Measurements from ENCODE around the gene FAM117B. TPM values are rescaled to one million over a fixed set of nuclear protein-coding genes. Genes with fewer than 3 reads are reported as not detected.

Gene FAM117B
- total and polyA plus RNA-seq, 2 donors, result 4.5 to 16.5 TPM

GRCh38 chr2:202624133-202624532 is 10.6 kb upstream of the FAM117B start:
- WGBS, result 92% methylated on average over 5 of the region's 5 CpGs
- no peak for DNase-seq (ENCODE audit: extremely low spot score)
- H3K4me1 ChIP-seq (ENCODE audit: insufficient read depth), result no peaks in the 10 kb centered on the region

GRCh38 chr2:202627042-202627441 is 7.7 kb upstream of the FAM117B start:
- no peak overlapping the region for H3K4me3 ChIP-seq (ENCODE audit: low read depth, low read length)
- H3K4me1 ChIP-seq (ENCODE audit: insufficient read depth), result no peaks in the 10 kb centered on the region
- H3K27ac ChIP-seq (ENCODE audit: low read depth), result no peak overlapping the region
- no peaks in the 10 kb centered on the region for H3K36me3 ChIP-seq (ENCODE audit: insufficient read depth)
- WGBS, result 61% methylated on average over 4 of the region's 4 CpGs
- DNase-seq (ENCODE audit: extremely low spot score), result no peak

More at GRCh38 chr2:202624133-202624532, 10.6 kb upstream of the FAM117B start:
- Histone ChIP-seq H3K36me3 (ENCODE audit: insufficient read depth) (no peaks in the 10 kb centered on the region), H3K27ac (ENCODE audit: low read depth) (no peak overlapping the region), H3K4me3 (ENCODE audit: low read depth, low read length) (no peak overlapping the region)

GRCh38 chr2:202628646-202629198 is 6.0 kb upstream of the FAM117B start:
- no peaks in the 10 kb centered on the region for H3K36me3 ChIP-seq (ENCODE audit: insufficient read depth)
- no peak overlapping the region for H3K4me3 ChIP-seq (ENCODE audit: low read depth, low read length)
- DNase-seq (ENCODE audit: extremely low spot score), result no peak
- H3K4me1 ChIP-seq (ENCODE audit: insufficient read depth), result no peaks in the 10 kb centered on the region
- 82% methylated on average over 3 of the region's 3 CpGs for WGBS
- H3K27ac ChIP-seq (ENCODE audit: low read depth), result no peak overlapping the region

- Histone ChIP-seq H3K36me3 (ENCODE audit: insufficient read depth) (no peaks in the 10 kb centered on the region), H3K27ac (ENCODE audit: low read depth) (no peak overlapping the region), H3K4me1 (ENCODE audit: insufficient read depth) (no peaks in the 10 kb centered on the region), H3K4me3 (ENCODE audit: low read depth, low read length) (no peak overlapping the region)
- 73% methylated on average over 4 of the region's 4 CpGs for WGBS
- DNase-seq (ENCODE audit: extremely low spot score), result no peak
Observed at GRCh38 chr2:202632682-202633290, 2.0 kb upstream of the FAM117B start.

GRCh38 chr2:202633470-202633869 is 1.3 kb upstream of the FAM117B start:
- no peak for DNase-seq (ENCODE audit: extremely low spot score)
- Histone ChIP-seq H3K4me1 (ENCODE audit: insufficient read depth) (no peaks in the 10 kb centered on the region), H3K36me3 (ENCODE audit: insufficient read depth) (no peaks in the 10 kb centered on the region), H3K4me3 (ENCODE audit: low read depth, low read length) (no peak overlapping the region), H3K27ac (ENCODE audit: low read depth) (no peak overlapping the region)
- 96% methylated on average over 19 of the region's 19 CpGs for WGBS

- H3K36me3 ChIP-seq (ENCODE audit: insufficient read depth), result no peaks in the 10 kb centered on the region
- peak; percentile 52 for DNase-seq (ENCODE audit: extremely low spot score)
- H3K27ac ChIP-seq (ENCODE audit: low read depth), result peak overlapping the region; percentile 93
- WGBS, result under 1% methylated on average over 92 of the region's 92 CpGs
- no peaks in the 10 kb centered on the region for H3K4me1 ChIP-seq (ENCODE audit: insufficient read depth)
- peak overlapping the region; percentile 99 for H3K4me3 ChIP-seq (ENCODE audit: low read depth, low read length)
Observed at GRCh38 chr2:202635428-202636212, 851 bp downstream of the FAM117B start.

- DNase-seq (ENCODE audit: extremely low spot score), result peak; percentile 25
- 11% methylated on average over 2 of the region's 2 CpGs for WGBS
- peak overlapping the region; percentile 68 for H3K27ac ChIP-seq (ENCODE audit: low read depth)
- no peaks in the 10 kb centered on the region for H3K36me3 ChIP-seq (ENCODE audit: insufficient read depth)
- H3K4me1 ChIP-seq (ENCODE audit: insufficient read depth), result no peaks in the 10 kb centered on the region
- H3K4me3 ChIP-seq (ENCODE audit: low read depth, low read length), result peak overlapping the region; percentile 99
Observed at GRCh38 chr2:202636213-202636513, 1.4 kb downstream of the FAM117B start.

- WGBS, result 80% methylated on average over 6 of the region's 6 CpGs
- H3K4me3 ChIP-seq (ENCODE audit: low read depth, low read length), result no peak overlapping the region
Observed at GRCh38 chr2:202638721-202639120, 4.0 kb downstream of the FAM117B start.

GRCh38 chr2:202639231-202639630 is 4.5 kb downstream of the FAM117B start:
- 66% methylated on average over 3 of the region's 3 CpGs for WGBS

More at GRCh38 chr2:202638721-202639120, 4.0 kb downstream of the FAM117B start:
- Histone ChIP-seq H3K4me1 (ENCODE audit: insufficient read depth) (no peaks in the 10 kb centered on the region), H3K27ac (ENCODE audit: low read depth) (no peak overlapping the region), H3K36me3 (ENCODE audit: insufficient read depth) (no peaks in the 10 kb centered on the region)
- DNase-seq (ENCODE audit: extremely low spot score), result no peak

GRCh38 chr2:202642567-202642966 is 7.8 kb downstream of the FAM117B start:
- DNase-seq (ENCODE audit: extremely low spot score), result no peak
- Histone ChIP-seq H3K4me1 (ENCODE audit: insufficient read depth) (no peaks in the 10 kb centered on the region), H3K36me3 (ENCODE audit: insufficient read depth) (no peaks in the 10 kb centered on the region), H3K27ac (ENCODE audit: low read depth) (peak overlapping the region; percentile 59), H3K4me3 (ENCODE audit: low read depth, low read length) (no peak overlapping the region)
- WGBS, result 50% methylated on average over 2 of the region's 2 CpGs

More at GRCh38 chr2:202639231-202639630, 4.5 kb downstream of the FAM117B start:
- H3K4me3 ChIP-seq (ENCODE audit: low read depth, low read length), result no peak overlapping the region
- H3K27ac ChIP-seq (ENCODE audit: low read depth), result no peak overlapping the region
- no peak for DNase-seq (ENCODE audit: extremely low spot score)
- no peaks in the 10 kb centered on the region for H3K4me1 ChIP-seq (ENCODE audit: insufficient read depth)
- H3K36me3 ChIP-seq (ENCODE audit: insufficient read depth), result no peaks in the 10 kb centered on the region

- Histone ChIP-seq H3K27ac (ENCODE audit: low read depth) (peak overlapping the region; percentile 59), H3K4me3 (ENCODE audit: low read depth, low read length) (no peak overlapping the region), H3K36me3 (ENCODE audit: insufficient read depth) (no peaks in the 10 kb centered on the region), H3K4me1 (ENCODE audit: insufficient read depth) (no peaks in the 10 kb centered on the region)
- no peak for DNase-seq (ENCODE audit: extremely low spot score)
- WGBS, result 63% methylated on average over 5 of the region's 5 CpGs
Observed at GRCh38 chr2:202643012-202643858, 8.5 kb downstream of the FAM117B start.

GRCh38 chr2:202652119-202652518 is 17.4 kb downstream of the FAM117B start:
- Histone ChIP-seq H3K36me3 (ENCODE audit: insufficient read depth) (no peaks in the 10 kb centered on the region), H3K4me1 (ENCODE audit: insufficient read depth) (no peaks in the 10 kb centered on the region), H3K4me3 (ENCODE audit: low read depth, low read length) (no peak overlapping the region), H3K27ac (ENCODE audit: low read depth) (no peak overlapping the region)
- 93% methylated on average over 4 of the region's 4 CpGs for WGBS
- no peak for DNase-seq (ENCODE audit: extremely low spot score)

GRCh38 chr2:202653890-202654289 is 19.1 kb downstream of the FAM117B start:
- Histone ChIP-seq H3K4me1 (ENCODE audit: insufficient read depth) (no peaks in the 10 kb centered on the region), H3K27ac (ENCODE audit: low read depth) (no peak overlapping the region), H3K4me3 (ENCODE audit: low read depth, low read length) (no peak overlapping the region), H3K36me3 (ENCODE audit: insufficient read depth) (no peaks in the 10 kb centered on the region)
- WGBS, result 85% methylated on average over 4 of the region's 4 CpGs
- DNase-seq (ENCODE audit: extremely low spot score), result no peak

Data from urinary bladder (tissue), 4 donors.